Hindlimb muscle (tissue), 1 donor: ENCODE results near the gene LOXL1. TPM values are rescaled to one million over a fixed set of nuclear protein-coding genes. Genes with fewer than 3 reads are reported as not detected.
"Not testable (repeated sequence)": the region's sequence is repeated elsewhere in the genome, so short reads cannot be mapped to it uniquely, and the experiment has no call there.

Experiments used
- DNase-seq: peaks from one replicate; pipeline ENCODE4 v3.0.0-alpha.2; 2013
- polyA plus RNA-seq: library from polyadenylated mRNA; unstranded; fragments of 120-200 nt; gene quantifications from one replicate; pipeline ENCODE4 v1.2.1, GENCODE V29; 2013; ENCODE audit not compliant: insufficient read length

The LOXL1 gene
- polyA plus RNA-seq, 1 donor: 35.3 TPM

GRCh38 chr15:73954188-73955145, 28.2 kb downstream of the LOXL1 start:
- DNase-seq: no peak

GRCh38 chr15:73955326-73955725, 29.1 kb downstream of the LOXL1 start:
- DNase-seq: no peak

GRCh38 chr15:73955861-73956742, 29.8 kb downstream of the LOXL1 start:
- no peak for DNase-seq

GRCh38 chr15:73956743-73957135, 30.5 kb downstream of the LOXL1 start:
- no peak for DNase-seq

GRCh38 chr15:73957276-73957675, 31.0 kb downstream of the LOXL1 start:
- no peak for DNase-seq

- DNase-seq: no peak
These were observed 31.5 kb downstream of the LOXL1 start for GRCh38 chr15:73957785-73958184.

GRCh38 chr15:73959012-73959581, 32.8 kb downstream of the LOXL1 start:
- DNase-seq: no peak

- no peak for DNase-seq
These were observed 33.5 kb downstream of the LOXL1 start for GRCh38 chr15:73959801-73960200.

GRCh38 chr15:73960472-73961070, 34.3 kb downstream of the LOXL1 start:
- not testable (repeated sequence) for DNase-seq

- no peak for DNase-seq
These were observed 36.2 kb downstream of the LOXL1 start for GRCh38 chr15:73962433-73962832.

GRCh38 chr15:73964736-73965093, 38.5 kb downstream of the LOXL1 start:
- DNase-seq: no peak

- no peak for DNase-seq
These were observed 39.0 kb downstream of the LOXL1 start for GRCh38 chr15:73965094-73965757.

GRCh38 chr15:73965758-73966113, 39.5 kb downstream of the LOXL1 start:
- no peak for DNase-seq

- DNase-seq: no peak
These were observed 42.2 kb downstream of the LOXL1 start for GRCh38 chr15:73968461-73968860.

- no peak for DNase-seq
These were observed 43.0 kb downstream of the LOXL1 start for GRCh38 chr15:73969151-73969759.

GRCh38 chr15:73972984-73973682, 46.9 kb downstream of the LOXL1 start:
- peak; percentile 90 for DNase-seq

GRCh38 chr15:73973683-73974200, 47.5 kb downstream of the LOXL1 start:
- DNase-seq: not testable (repeated sequence)

- DNase-seq: not testable (repeated sequence)
These were observed 49.3 kb downstream of the LOXL1 start for GRCh38 chr15:73975440-73976125.

GRCh38 chr15:73978896-73979295, 52.6 kb downstream of the LOXL1 start:
- DNase-seq: no peak

- DNase-seq: no peak
These were observed 53.4 kb downstream of the LOXL1 start for GRCh38 chr15:73979636-73980035.
